SU-DHL-6 (cell line): ENCODE measurements around the gene HEATR5A.

Experiments used
- H2AFZ ChIP-seq: fragments of 200-600 bp; sonication (generic); 2 replicates; pipeline ENCODE4 v1.6.1; 2014; ENCODE audit warnings: low read depth, mild to moderate bottlenecking, moderate library complexity, mixed read lengths, antibody characterized with exemption, low read length; ENCODE audit not compliant: severe bottlenecking
- H3F3A ChIP-seq: fragments of 200-600 bp; shearing (Covaris generic); 2 replicates; pipeline ENCODE4 v1.6.0; 2016; ENCODE audit warnings: antibody characterized with exemption, mild to moderate bottlenecking; ENCODE audit not compliant: insufficient read depth
- H3K27ac ChIP-seq: fragments of 200-600 bp; sonication (generic); 2 replicates; pipeline ENCODE4 v1.5.1; 2016; ENCODE audit warnings: low read depth, mild to moderate bottlenecking, low read length, moderate library complexity, mixed read lengths
- H3K27me3 ChIP-seq: fragments of 200-600 bp; sonication (generic), shearing (Covaris generic); 2 replicates; pipeline ENCODE4 v1.6.0; 2014; ENCODE audit warnings: mild to moderate bottlenecking, low read length
- H3K36me3 ChIP-seq: fragments of 200-600 bp; sonication (generic); 2 replicates; pipeline ENCODE4 v1.6.1; 2014; ENCODE audit warnings: mild to moderate bottlenecking, low read length, mixed read lengths
- H3K4me2 ChIP-seq: fragments of 300-600, 200-600 bp; shearing (Covaris generic), sonication (generic); 2 replicates; pipeline ENCODE4 v1.6.0; 2014; ENCODE audit warnings: low read length, low read depth, mild to moderate bottlenecking; ENCODE audit not compliant: poor library complexity, severe bottlenecking
- H3K4me3 ChIP-seq: fragments of 200-600 bp; sonication (generic); 2 replicates; pipeline ENCODE4 v1.5.1; 2014; ENCODE audit warnings: antibody characterized with exemption, low read length, mild to moderate bottlenecking, mixed read lengths; ENCODE audit not compliant: insufficient read depth, poor library complexity, severe bottlenecking
- H3K79me2 ChIP-seq: fragments of 200-600 bp; sonication (generic); 2 replicates; pipeline ENCODE4 v1.6.1; 2014; ENCODE audit warnings: mild to moderate bottlenecking, low read length, moderate library complexity; ENCODE audit not compliant: insufficient read depth
- H3K9ac ChIP-seq: fragments of 200-600 bp; sonication (generic); 2 replicates; pipeline ENCODE4 v1.7.0; 2014; ENCODE audit warnings: mild to moderate bottlenecking, low read length
- H3K9me2 ChIP-seq: fragments of 200-600 bp; sonication (generic); replicated peaks from 2 replicates; pipeline ENCODE4 v1.6.1; 2014; ENCODE audit warnings: low read length; ENCODE audit not compliant: insufficient read depth
- H3K9me3 ChIP-seq: fragments of 200-600 bp; sonication (generic); 2 replicates; pipeline ENCODE4 v1.6.1; 2014; ENCODE audit warnings: low read length, mixed read lengths; ENCODE audit not compliant: insufficient read depth
- H4K20me1 ChIP-seq: fragments of 200-600 bp; sonication (generic); 2 replicates; pipeline ENCODE4 v1.6.1; 2014; ENCODE audit warnings: low read depth, mild to moderate bottlenecking, antibody characterized with exemption, low read length, moderate library complexity, mixed read lengths
- EZH2phosphoT487 ChIP-seq: fragments of 200-600 bp; sonication (generic), shearing (Covaris generic); conservative IDR thresholded peaks from 2 replicates; pipeline ENCODE4 v1.6.1; 2018; ENCODE audit warnings: mild to moderate bottlenecking, antibody characterized with exemption, low read length, moderate library complexity, mixed read lengths
- TF ChIP-seq, protein P1 (sequence below): fragments of 200-600 bp; sonication (generic); IDR thresholded peaks from one replicate; pipeline ENCODE4 v1.5.1; 2017; ENCODE audit warnings: antibody characterized with exemption, mild to moderate bottlenecking, low read length, moderate library complexity; ENCODE audit not compliant: insufficient read depth, poor library complexity, severe bottlenecking

The HEATR5A gene

GRCh38 chr14:31346097-31346496, 74.3 kb downstream of the HEATR5A start:
- Histone ChIP-seq H3K9ac (no peak overlapping the region), H4K20me1 (no peaks in the 10 kb centered on the region)

GRCh38 chr14:31341280-31341679, 79.1 kb downstream of the HEATR5A start:
- Histone ChIP-seq H3K27me3 (no peaks in the 10 kb centered on the region), H3K27ac (no peak overlapping the region), H2AFZ (no peak overlapping the region), H4K20me1 (no peaks in the 10 kb centered on the region), H3K9me3 (no peaks in the 10 kb centered on the region), H3K36me3 (peaks cover 3% of the 10 kb centered on the region; the same call in 1 of the 2 replicates), H3F3A (no peaks in the 10 kb centered on the region), H3K4me3 (no peak overlapping the region), H3K9me2 (no peaks in the 10 kb centered on the region), H3K4me2 (no peak overlapping the region), H3K79me2 (no peaks in the 10 kb centered on the region), H3K9ac (no peak overlapping the region)
- no peak for TF ChIP-seq EZH2phosphoT487

More at GRCh38 chr14:31346097-31346496, 74.3 kb downstream of the HEATR5A start:
- Histone ChIP-seq H3K79me2 (no peaks in the 10 kb centered on the region), H3K27ac (no peak overlapping the region), H3K4me2 (no peak overlapping the region), H3K36me3 (peaks cover 3% of the 10 kb centered on the region; the same call in 1 of the 2 replicates), H3K27me3 (no peaks in the 10 kb centered on the region), H3F3A (no peaks in the 10 kb centered on the region), H3K9me2 (no peaks in the 10 kb centered on the region), H2AFZ (no peak overlapping the region), H3K9me3 (no peaks in the 10 kb centered on the region), H3K4me3 (no peak overlapping the region)
- TF ChIP-seq EZH2phosphoT487, result no peak
- TF ChIP-seq, protein P1, sequence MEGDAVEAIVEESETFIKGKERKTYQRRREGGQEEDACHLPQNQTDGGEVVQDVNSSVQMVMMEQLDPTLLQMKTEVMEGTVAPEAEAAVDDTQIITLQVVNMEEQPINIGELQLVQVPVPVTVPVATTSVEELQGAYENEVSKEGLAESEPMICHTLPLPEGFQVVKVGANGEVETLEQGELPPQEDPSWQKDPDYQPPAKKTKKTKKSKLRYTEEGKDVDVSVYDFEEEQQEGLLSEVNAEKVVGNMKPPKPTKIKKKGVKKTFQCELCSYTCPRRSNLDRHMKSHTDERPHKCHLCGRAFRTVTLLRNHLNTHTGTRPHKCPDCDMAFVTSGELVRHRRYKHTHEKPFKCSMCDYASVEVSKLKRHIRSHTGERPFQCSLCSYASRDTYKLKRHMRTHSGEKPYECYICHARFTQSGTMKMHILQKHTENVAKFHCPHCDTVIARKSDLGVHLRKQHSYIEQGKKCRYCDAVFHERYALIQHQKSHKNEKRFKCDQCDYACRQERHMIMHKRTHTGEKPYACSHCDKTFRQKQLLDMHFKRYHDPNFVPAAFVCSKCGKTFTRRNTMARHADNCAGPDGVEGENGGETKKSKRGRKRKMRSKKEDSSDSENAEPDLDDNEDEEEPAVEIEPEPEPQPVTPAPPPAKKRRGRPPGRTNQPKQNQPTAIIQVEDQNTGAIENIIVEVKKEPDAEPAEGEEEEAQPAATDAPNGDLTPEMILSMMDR, result no peak

DNA sequence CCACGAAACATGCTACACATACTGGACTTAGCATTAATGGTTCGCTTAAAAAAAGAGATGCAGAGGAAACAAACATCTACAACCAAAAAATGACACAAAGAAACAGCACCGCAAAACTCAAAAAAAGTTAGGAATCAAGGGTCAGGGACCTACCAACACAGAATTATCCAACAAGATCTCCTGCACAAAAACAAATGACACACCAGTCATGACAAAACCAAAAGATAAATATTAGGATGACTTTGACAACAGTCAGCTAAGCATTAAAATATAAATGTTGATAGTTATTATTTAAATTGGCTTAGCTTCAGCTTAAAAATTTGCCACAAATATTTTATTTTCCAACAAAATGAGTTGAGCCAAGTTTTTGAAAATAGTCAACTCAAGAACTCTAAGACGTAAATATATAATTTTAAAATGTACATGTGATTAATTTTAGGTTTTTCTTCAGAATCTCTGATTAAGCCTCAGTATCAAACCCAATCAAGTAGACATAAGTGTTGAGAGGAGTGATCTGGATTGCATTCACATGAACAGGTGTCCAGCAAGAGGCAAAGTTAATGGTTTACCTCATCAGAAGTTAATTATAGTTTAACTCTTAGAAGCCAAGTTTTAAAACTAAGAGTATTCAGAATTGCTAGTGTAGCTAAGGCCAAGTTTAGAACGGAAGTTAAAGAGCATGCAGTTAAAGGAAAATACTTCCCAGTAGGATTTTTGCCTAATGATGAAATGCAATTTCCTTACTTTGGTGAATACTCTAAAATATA, 79.9 kb downstream of the HEATR5A start:
- no peak overlapping the region for H2AFZ ChIP-seq
- H3K27me3 ChIP-seq, result no peaks in the 10 kb centered on the region
- H3K4me3 ChIP-seq, result no peak overlapping the region
- no peak for TF ChIP-seq EZH2phosphoT487
- TF ChIP-seq, protein P1, result no peak
- H3F3A ChIP-seq, result no peaks in the 10 kb centered on the region
- no peaks in the 10 kb centered on the region for H4K20me1 ChIP-seq
- no peaks in the 10 kb centered on the region for H3K9me2 ChIP-seq
- no peak overlapping the region for H3K27ac ChIP-seq
- peaks cover 3% of the 10 kb centered on the region; the same call in 1 of the 2 replicates for H3K36me3 ChIP-seq
- H3K4me2 ChIP-seq, result no peak overlapping the region
- no peaks in the 10 kb centered on the region for H3K79me2 ChIP-seq
- H3K9ac ChIP-seq, result no peak overlapping the region
- no peaks in the 10 kb centered on the region for H3K9me3 ChIP-seq

DNA sequence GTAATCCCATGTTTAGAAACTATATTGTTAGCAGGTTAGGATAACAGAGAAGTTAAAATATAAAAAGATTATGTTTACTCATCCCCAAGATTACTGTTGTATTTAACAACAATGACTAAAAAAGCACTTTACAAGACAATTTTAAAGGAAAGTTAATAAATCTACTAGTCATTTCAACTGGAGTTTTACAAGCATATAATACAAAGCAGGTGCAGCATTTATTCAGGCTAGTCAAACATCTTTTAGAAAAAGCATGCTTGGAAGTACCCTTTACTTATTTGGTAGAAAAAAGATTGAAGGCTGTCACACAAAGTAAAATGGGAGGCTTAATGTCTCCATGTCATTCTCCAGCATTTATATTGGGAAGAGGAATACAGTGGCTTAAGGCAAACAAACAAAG, 80.6 kb downstream of the HEATR5A start:
- H3K9ac ChIP-seq, result no peak overlapping the region
- TF ChIP-seq, protein P1, result no peak
- H3F3A ChIP-seq, result no peaks in the 10 kb centered on the region
- H3K79me2 ChIP-seq, result no peaks in the 10 kb centered on the region
- no peak overlapping the region for H3K27ac ChIP-seq
- no peaks in the 10 kb centered on the region for H3K9me2 ChIP-seq
- H3K4me2 ChIP-seq, result no peak overlapping the region
- H3K4me3 ChIP-seq, result no peak overlapping the region
- no peaks in the 10 kb centered on the region for H4K20me1 ChIP-seq
- no peaks in the 10 kb centered on the region for H3K9me3 ChIP-seq
- H3K27me3 ChIP-seq, result no peaks in the 10 kb centered on the region
- peaks cover 3% of the 10 kb centered on the region; the same call in 1 of the 2 replicates for H3K36me3 ChIP-seq
- no peak overlapping the region for H2AFZ ChIP-seq
